SK-N-SH (cell line): ENCODE measurements around the gene HDAC11. TPM values are rescaled to one million over a fixed set of nuclear protein-coding genes. Genes with fewer than 3 reads are reported as not detected.

ENCODE experiments used
- CTCF ChIA-PET: fragments of 300-600, 350-600 bp; formaldehyde crosslinking; extraction: SDS; loops from one replicate; lab custom pipeline; 2021; lab: Yijun Ruan, JAX
- POLR2A ChIA-PET: fragments of 350-600 bp; sonication (Branson Sonifier 250); formaldehyde crosslinking; extraction: SDS; loops from one replicate; lab custom pipeline; 2020; ENCODE audit warnings: antibody characterized with exemption, inconsistent platforms; lab: Yijun Ruan, JAX
- DNase-seq: peaks from one replicate; pipeline ENCODE4 v3.0.0; 2012
- H2AFZ ChIP-seq: fragments of 200-600 bp; sonication (generic); 2 replicates; pipeline ENCODE4 v1.8.1; 2016; ENCODE audit warnings: antibody characterized with exemption, mild to moderate bottlenecking, low read depth
- H3F3A ChIP-seq: fragments of 200-600 bp; sonication (generic); replicated peaks from 2 replicates; pipeline ENCODE3; 2016; ENCODE audit warnings: antibody characterized with exemption, mild to moderate bottlenecking; ENCODE audit not compliant: insufficient read depth
- H3K27ac ChIP-seq, 2 experiments: fragments of 200-500 bp in 1 of 2; fragments of 200-600 bp in 1 of 2; sonication (Bioruptor generic) in 1 of 2; sonication (generic), shearing (Covaris generic) in 1 of 2; 2 replicates each; pipeline versions ENCODE4 v1.5.1 to v1.6.1; 2014 to 2016; ENCODE audit warnings: low read depth in 2 of 2, inconsistent platforms in 1 of 2, low read length in 1 of 2, mild to moderate bottlenecking in 1 of 2, mixed read lengths in 1 of 2
- H3K27me3 ChIP-seq: fragments of 200-600 bp; sonication (generic), shearing (Covaris generic); 2 replicates; pipeline ENCODE4 v1.6.1; 2016; ENCODE audit warnings: mixed run types; ENCODE audit not compliant: insufficient read depth
- H3K36me3 ChIP-seq, 2 experiments: fragments of 200-500 bp in 1 of 2; fragments of 200-600 bp in 1 of 2; sonication (Bioruptor generic) in 1 of 2; sonication (generic) in 1 of 2; replicated peaks in 1 of 2; 2 replicates each; pipeline versions ENCODE3 to v1.5.1; 2014 to 2016; ENCODE audit warnings: low read length in 1 of 2, mild to moderate bottlenecking in 1 of 2; ENCODE audit not compliant: insufficient read depth in 2 of 2, control insufficient read depth in 1 of 2
- H3K4me1 ChIP-seq, 2 experiments: fragments of 200-500 bp in 1 of 2; fragments of 200-600 bp in 1 of 2; sonication (Bioruptor generic) in 1 of 2; sonication (generic), shearing (Covaris generic) in 1 of 2; 2 replicates each; pipeline versions ENCODE4 v1.5.1 to v1.6.1; 2014 to 2016; ENCODE audit warnings: low read depth in 1 of 2, low read length in 1 of 2, mixed run types in 1 of 2; ENCODE audit not compliant: insufficient read depth in 2 of 2, control insufficient read depth in 1 of 2
- H3K4me2 ChIP-seq: fragments of 200-600 bp; sonication (generic), shearing (Covaris generic); 2 replicates; pipeline ENCODE4 v1.6.1; 2017; ENCODE audit warnings: mixed run types
- H3K4me3 ChIP-seq, 2 experiments: fragments of 200-500 bp in 1 of 2; fragments of 200-600 bp in 1 of 2; sonication (Bioruptor generic) in 1 of 2; sonication (generic), shearing (Covaris generic) in 1 of 2; 2 replicates each; pipeline versions ENCODE4 v1.5.1 to v1.8.1; 2014 to 2016; ENCODE audit warnings: low read depth in 2 of 2, inconsistent platforms in 1 of 2, low read length in 1 of 2, mild to moderate bottlenecking in 1 of 2, mixed read lengths in 1 of 2, moderate library complexity in 1 of 2
- H3K79me2 ChIP-seq: fragments of 200-600 bp; sonication (generic); 2 replicates; pipeline ENCODE4 v1.8.1; 2017; ENCODE audit warnings: mild to moderate bottlenecking; ENCODE audit not compliant: insufficient read depth
- H3K9ac ChIP-seq: fragments of 200-600 bp; sonication (generic); 2 replicates; pipeline ENCODE4 v1.6.1; 2017; ENCODE audit warnings: mixed run types
- H3K9me2 ChIP-seq: fragments of 200-600 bp; sonication (generic); 2 replicates; pipeline ENCODE4 v1.6.1; 2017; ENCODE audit warnings: mixed run types
- H3K9me3 ChIP-seq: fragments of 200-600 bp; sonication (generic); 2 replicates; pipeline ENCODE4 v1.6.1; 2017; ENCODE audit warnings: mixed run types, mild to moderate bottlenecking, moderate library complexity
- H4K20me1 ChIP-seq: fragments of 200-600 bp; sonication (generic); 2 replicates; pipeline ENCODE4 v1.6.1; 2017; ENCODE audit warnings: mild to moderate bottlenecking, mixed run types; ENCODE audit not compliant: insufficient read depth
- CHD2 ChIP-seq: fragments of 150-350 bp; IDR thresholded peaks from 2 replicates; pipeline ENCODE4 v1.6.1; 2018; ENCODE audit warnings: low read length; ENCODE audit not compliant: partially characterized antibody
- CTCF ChIP-seq: fragments of 200-600 bp; sonication (generic); IDR thresholded peaks from 2 replicates; pipeline ENCODE4 v1.6.1; 2017; ENCODE audit warnings: antibody characterized with exemption, mild to moderate bottlenecking, moderate library complexity
- ELF1 ChIP-seq: IDR thresholded peaks from 2 replicates; pipeline ENCODE4 v1.4.0; 2012
- FOSL2 ChIP-seq: IDR thresholded peaks from 2 replicates; pipeline ENCODE4 v1.4.0; 2012; ENCODE audit warnings: low read depth, mild to moderate bottlenecking, moderate library complexity, borderline replicate concordance
- FOXJ3 ChIP-seq: sonication (generic); formaldehyde crosslinking; IDR thresholded peaks from 2 replicates; pipeline ENCODE4 v1.5.1; 2020; ENCODE audit warnings: mild to moderate bottlenecking, missing genetic modification reagents
- FOXM1 ChIP-seq: IDR thresholded peaks from 2 replicates; pipeline ENCODE4 v1.4.0; 2012; ENCODE audit warnings: low read depth, mild to moderate bottlenecking
- GATA2 ChIP-seq: sonication (generic); formaldehyde crosslinking; IDR thresholded peaks from 2 replicates; pipeline ENCODE4 v1.5.0; 2020; ENCODE audit warnings: mild to moderate bottlenecking, missing genetic modification reagents
- JUND ChIP-seq: IDR thresholded peaks from 2 replicates; pipeline ENCODE4 v1.4.0; 2012
- MXI1 ChIP-seq: IDR thresholded peaks from 2 replicates; pipeline ENCODE4 v1.6.1; 2012; ENCODE audit warnings: mild to moderate bottlenecking, low read depth, low read length, improper control_type of control experiment
- NFIC ChIP-seq: IDR thresholded peaks from 2 replicates; pipeline ENCODE4 v1.4.0; 2012; ENCODE audit warnings: borderline replicate concordance
- PBX3 ChIP-seq: IDR thresholded peaks from 2 replicates; pipeline ENCODE4; 2012
- POLR2AphosphoS5 ChIP-seq: IDR thresholded peaks from 2 replicates; pipeline ENCODE4 v1.6.1; 2012; ENCODE audit warnings: low read depth, low read length
- RAD21 ChIP-seq: IDR thresholded peaks from 2 replicates; pipeline ENCODE4 v1.6.1; 2012; ENCODE audit warnings: mild to moderate bottlenecking, low read length
- REST ChIP-seq: IDR thresholded peaks from 2 replicates; pipeline ENCODE4 v1.6.1; 2012; ENCODE audit warnings: mild to moderate bottlenecking, low read depth, low read length, moderate library complexity
- RFX5 ChIP-seq: IDR thresholded peaks from 2 replicates; pipeline ENCODE4 v1.6.1; 2012; ENCODE audit warnings: mild to moderate bottlenecking, improper control_type of control experiment, low read length
- RXRA ChIP-seq: IDR thresholded peaks from 2 replicates; pipeline ENCODE4 v1.4.0; 2012; ENCODE audit warnings: low read depth, mild to moderate bottlenecking, borderline replicate concordance
- SIN3A ChIP-seq: IDR thresholded peaks from 2 replicates; pipeline ENCODE4 v1.6.1; 2012; ENCODE audit warnings: low read depth, mild to moderate bottlenecking, low read length, moderate library complexity, borderline replicate concordance
- TEAD4 ChIP-seq: IDR thresholded peaks from 2 replicates; pipeline ENCODE4 v1.4.0; 2012; ENCODE audit warnings: mild to moderate bottlenecking, borderline replicate concordance; ENCODE audit not compliant: insufficient read depth
- USF2 ChIP-seq: fragments of 150-350 bp; IDR thresholded peaks from 2 replicates; pipeline ENCODE4 v1.6.1; 2017; ENCODE audit warnings: antibody characterized with exemption, low read length, low read depth, borderline replicate concordance
- YY1 ChIP-seq: IDR thresholded peaks from 2 replicates; pipeline ENCODE4 v1.4.0; 2012; ENCODE audit warnings: low read depth, mild to moderate bottlenecking
- WGBS: methylation state at CpG from one replicate; pipeline ENCODE4 v1.1.6; 2017; ENCODE audit warnings: low lambda C conversion rate; 5-methylcytosine and 5-hydroxymethylcytosine counted together
- polyA plus RNA-seq, 3 experiments: library from polyadenylated mRNA; depleted of rRNA; stranded (reverse); fragments of >200 nt; gene quantifications; 2 replicates each; pipeline ENCODE4 v1.2.3, GENCODE V29; 2012

HDAC11 gene
- polyA plus RNA-seq, 1 of the 3 experiments (the other 2 are of a cell fraction): 17.5 TPM

- H3K4me2 ChIP-seq: no peak overlapping the region
- no peak overlapping the region for H3K9ac ChIP-seq
- no peak for DNase-seq
- ChIA-PET CTCF (interaction anchor here (2.3 to 29.6 kb wide), 2 partner anchors 17 to 149 kb away, joined by 5 to 872 read pairs; no protein-coding TSS in a partner anchor), POLR2A (no interaction called here)
- no peaks in the 10 kb centered on the region for H3K27me3 ChIP-seq
- WGBS: 81% methylated on average over 4 of the region's 4 CpGs
- H3K36me3 ChIP-seq: no peaks in the 10 kb centered on the region
- H2AFZ ChIP-seq: no peak overlapping the region
- no peaks in the 10 kb centered on the region for H3K79me2 ChIP-seq
- H3F3A ChIP-seq: no peaks in the 10 kb centered on the region
- no peaks in the 10 kb centered on the region for H3K9me2 ChIP-seq
- peaks cover 0 to 6% of the 10 kb centered on the region in 2 experiments; a peak in 1 of 4 replicates for H3K4me1 ChIP-seq
- H3K9me3 ChIP-seq: no peaks in the 10 kb centered on the region
- no peaks in the 10 kb centered on the region for H4K20me1 ChIP-seq
- H3K27ac ChIP-seq: no peak overlapping the region
- TF ChIP-seq YY1 (no peak), FOXJ3 (CRISPR knock-in tag) (no peak), USF2 (no peak), ELF1 (no peak), TEAD4 (no peak), RAD21 (no peak), GATA2 (no peak), RFX5 (no peak), FOSL2 (no peak), CHD2 (no peak), RXRA (no peak), MXI1 (no peak), POLR2AphosphoS5 (no peak), CTCF (no peak), JUND (no peak), REST (no peak), SIN3A (no peak), NFIC (no peak), FOXM1 (no peak), PBX3 (no peak)
- H3K4me3 ChIP-seq: no peak overlapping the region
Observed at GRCh38 chr3:13501521-13501920, 21.4 kb downstream of the HDAC11 start.
